DND-41 (cell line): Measurements from ENCODE around the gene GIMAP6.
"Not testable (repeated sequence)": the region's sequence is repeated elsewhere in the genome, so short reads cannot be mapped to it uniquely, and the experiment has no call there.

Experiments
- ATAC-seq: fragments of 200-7000 bp; cut with Tn5 transposase; 3 replicates; pipeline ENCODE4 v1.9.1; 2021; ENCODE audit warnings: low read depth; ENCODE audit not compliant: insufficient read depth
- DNase-seq: peaks from one replicate; pipeline ENCODE4 v3.0.0-alpha.2; 2020
- H2AFZ ChIP-seq: 2 replicates; pipeline ENCODE4 v1.6.0; 2012; ENCODE audit warnings: low read depth, low read length
- H3K27ac ChIP-seq: 2 replicates; pipeline ENCODE4 v1.5.1; 2012; ENCODE audit warnings: low read length, inconsistent platforms
- H3K27me3 ChIP-seq: fragments of 200-600 bp; sonication (generic); 2 replicates; pipeline ENCODE4 v1.6.0; 2012; ENCODE audit warnings: low read length, mild to moderate bottlenecking, inconsistent platforms; ENCODE audit not compliant: insufficient read depth, poor library complexity
- H3K36me3 ChIP-seq: 2 replicates; pipeline ENCODE4 v1.5.1; 2012; ENCODE audit warnings: low read length, inconsistent platforms; ENCODE audit not compliant: insufficient read depth
- H3K4me1 ChIP-seq: 2 replicates; pipeline ENCODE4 v1.5.1; 2012; ENCODE audit warnings: mild to moderate bottlenecking, low read length; ENCODE audit not compliant: insufficient read depth
- H3K4me2 ChIP-seq: 2 replicates; pipeline ENCODE4 v1.6.0; 2012; ENCODE audit warnings: mild to moderate bottlenecking, moderate library complexity, low read length, inconsistent platforms; ENCODE audit not compliant: insufficient read depth
- H3K4me3 ChIP-seq, 2 experiments: fragments of 200-600 bp in 1 of 2; shearing (Covaris generic) in 1 of 2; 2 replicates each; pipeline ENCODE4 v1.5.1; 2012 to 2016; ENCODE audit warnings: inconsistent platforms in 2 of 2, low read length in 2 of 2, mild to moderate bottlenecking in 2 of 2, low read depth in 1 of 2, moderate library complexity in 1 of 2
- H3K79me2 ChIP-seq: 2 replicates; pipeline ENCODE4 v1.6.0; 2012; ENCODE audit warnings: low read length, inconsistent platforms; ENCODE audit not compliant: insufficient read depth
- H3K9ac ChIP-seq: 2 replicates; pipeline ENCODE4 v1.6.0; 2012; ENCODE audit warnings: low read depth, mild to moderate bottlenecking, inconsistent platforms, low read length, moderate library complexity
- H3K9me3 ChIP-seq: 2 replicates; pipeline ENCODE4 v1.5.1; 2012; ENCODE audit warnings: low read length, moderate library complexity, mild to moderate bottlenecking, inconsistent platforms; ENCODE audit not compliant: insufficient read depth, severe bottlenecking
- H4K20me1 ChIP-seq: 2 replicates; pipeline ENCODE4 v1.6.0; 2012; ENCODE audit warnings: low read length; ENCODE audit not compliant: insufficient read depth
- CTCF ChIP-seq: IDR thresholded peaks from 2 replicates; pipeline ENCODE4 v1.5.1; 2012; ENCODE audit warnings: borderline replicate concordance, low read length, moderate library complexity, mild to moderate bottlenecking; ENCODE audit not compliant: poor library complexity, severe bottlenecking; ENCODE audit errors: extremely low read depth
- EZH2 ChIP-seq: IDR thresholded peaks from 3 replicates; pipeline ENCODE4 v1.6.1; 2012; ENCODE audit warnings: borderline replicate concordance, low read depth, mild to moderate bottlenecking, moderate library complexity, low read length, inconsistent platforms; ENCODE audit not compliant: severe bottlenecking

Gene GIMAP6

DNA sequence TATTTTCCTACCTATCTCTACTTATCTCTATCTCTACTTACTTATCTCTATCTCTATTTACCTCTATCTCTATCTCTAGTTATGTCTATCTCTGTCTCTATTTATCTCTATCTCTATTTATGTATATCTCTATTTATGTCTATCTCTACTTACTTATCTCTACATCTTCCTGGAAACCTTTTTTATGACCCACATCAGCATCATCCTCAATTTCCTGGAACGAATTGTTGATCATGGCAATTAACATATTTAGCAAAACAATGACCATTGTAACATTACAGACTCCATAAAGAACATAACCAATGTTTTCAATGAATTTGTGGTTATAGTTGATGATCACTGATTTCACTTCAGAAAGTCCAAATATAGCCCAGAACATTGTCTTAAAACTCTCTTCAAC is 18.3 kb downstream of the GIMAP6 start:
- DNase-seq (no peak), ATAC-seq (no peak)
- peaks cover 5% of the 10 kb centered on the region; the same call in 1 of the 2 replicates for H3K4me1 ChIP-seq
- no peak overlapping the region for H3K9ac ChIP-seq
- no peak overlapping the region for H3K27ac ChIP-seq
- H3K36me3 ChIP-seq: no peaks in the 10 kb centered on the region
- H3K4me2 ChIP-seq: no peak overlapping the region
- TF ChIP-seq CTCF: no peak
- TF ChIP-seq EZH2: no peak
- no peak overlapping the region for H2AFZ ChIP-seq
- H3K27me3 ChIP-seq: no peaks in the 10 kb centered on the region
- H3K79me2 ChIP-seq: no peaks in the 10 kb centered on the region
- no peak overlapping the region for H3K4me3 ChIP-seq
- H3K9me3 ChIP-seq: no peaks in the 10 kb centered on the region
- no peaks in the 10 kb centered on the region for H4K20me1 ChIP-seq

DNA sequence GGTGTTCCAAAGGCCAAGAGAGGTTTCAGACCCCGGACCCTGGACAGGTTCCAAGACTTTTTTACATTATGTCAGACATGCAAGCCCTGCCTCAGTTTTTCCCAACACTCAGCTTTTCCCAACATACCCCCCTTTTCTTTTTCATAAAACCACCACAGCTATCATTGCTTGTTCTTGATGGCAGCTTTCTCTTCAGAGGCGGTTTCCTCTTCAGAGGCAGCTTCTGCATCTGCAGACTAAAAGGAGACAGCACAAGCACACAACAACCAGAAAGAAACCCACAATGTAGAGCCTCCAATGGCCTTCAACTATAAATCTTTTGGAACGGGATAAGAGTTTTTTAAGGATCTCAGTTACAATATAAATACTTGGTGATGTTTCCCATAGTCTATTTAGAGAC is 19.3 kb downstream of the GIMAP6 start:
- no peak for TF ChIP-seq EZH2
- TF ChIP-seq CTCF: no peak
- Histone ChIP-seq H3K4me3 (no peak overlapping the region), H3K9me3 (no peaks in the 10 kb centered on the region), H3K4me2 (no peak overlapping the region), H3K27ac (no peak overlapping the region), H3K36me3 (no peaks in the 10 kb centered on the region), H3K79me2 (no peaks in the 10 kb centered on the region), H3K27me3 (no peaks in the 10 kb centered on the region), H2AFZ (no peak overlapping the region), H3K4me1 (peaks cover 5% of the 10 kb centered on the region; the same call in 1 of the 2 replicates), H4K20me1 (no peaks in the 10 kb centered on the region), H3K9ac (no peak overlapping the region)
- ATAC-seq (no peak), DNase-seq (no peak)

GRCh38 chr7:150610233-150610632 is 22.0 kb downstream of the GIMAP6 start:
- no peak overlapping the region for H3K9ac ChIP-seq
- no peak overlapping the region for H2AFZ ChIP-seq
- no peaks in the 10 kb centered on the region for H3K27me3 ChIP-seq
- no peak overlapping the region for H3K4me3 ChIP-seq
- H3K36me3 ChIP-seq: no peaks in the 10 kb centered on the region
- no peak for TF ChIP-seq EZH2
- no peak for TF ChIP-seq CTCF
- H3K27ac ChIP-seq: no peak overlapping the region
- ATAC-seq (no peak), DNase-seq (no peak)
- H3K4me2 ChIP-seq: no peak overlapping the region
- H3K79me2 ChIP-seq: no peaks in the 10 kb centered on the region
- peaks cover 5% of the 10 kb centered on the region; the same call in 1 of the 2 replicates for H3K4me1 ChIP-seq
- H4K20me1 ChIP-seq: no peaks in the 10 kb centered on the region
- H3K9me3 ChIP-seq: no peaks in the 10 kb centered on the region

DNA sequence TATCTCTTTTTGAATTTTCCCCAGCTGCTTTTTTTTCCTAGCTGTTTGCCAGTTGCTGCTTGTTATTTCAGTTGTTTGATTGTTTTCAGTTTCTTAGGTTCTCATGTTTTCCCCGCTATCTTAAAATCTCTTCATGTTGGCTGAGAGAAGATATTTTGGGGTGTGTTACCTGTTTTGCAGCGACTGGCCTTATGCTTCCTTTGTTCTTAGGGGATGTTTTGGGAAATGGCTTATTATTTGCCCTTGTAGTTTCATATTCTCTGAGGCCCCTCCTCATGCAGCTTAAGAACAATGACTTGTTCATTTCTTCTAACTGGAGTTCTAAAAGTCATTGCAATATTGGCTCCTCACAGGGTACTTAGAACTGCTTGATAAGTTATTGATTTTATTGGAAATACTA is 28.6 kb downstream of the GIMAP6 start:
- H3K4me1 ChIP-seq, H3K4me2 ChIP-seq, ATAC-seq, H2AFZ ChIP-seq, H3K4me3 ChIP-seq, H3K79me2 ChIP-seq, H3K27me3 ChIP-seq, DNase-seq, H3K36me3 ChIP-seq, H3K9me3 ChIP-seq, H4K20me1 ChIP-seq, H3K9ac ChIP-seq, H3K27ac ChIP-seq: not testable (repeated sequence)
